K562 (cell line): ENCODE measurements around the gene CSF2. TPM values are rescaled to one million over a fixed set of nuclear protein-coding genes. Genes with fewer than 3 reads are reported as not detected.

ENCODE experiments used
- ATAC-seq: fragments of 200-7000 bp; cut with Tn5 transposase; 3 replicates; pipeline ENCODE4 v1.9.1; 2020; ENCODE audit warnings: moderate library complexity
- BruUV-seq: library from RNA; stranded (reverse); fragments of 400-500 nt; replicated peaks from 2 replicates; lab custom pipeline; 2021; lab: Mats Ljungman, UMichigan
- CTCF ChIA-PET: fragments of 300-600 bp; formaldehyde crosslinking; extraction: SDS; loops from one replicate; lab custom pipeline; 2021; ENCODE audit warnings: low intra/inter-chr PET ratio; lab: Yijun Ruan, JAX
- POLR2A ChIA-PET: fragments of 300-600, 350-650 bp; sonication (Branson Sonifier 250); formaldehyde crosslinking; extraction: SDS; loops from one replicate; lab custom pipeline; 2021; ENCODE audit warnings: antibody characterized with exemption, inconsistent platforms; lab: Yijun Ruan, JAX
- DNase-seq, 4 experiments: peaks; one replicate each; pipeline versions ENCODE4 v3.0.0 to v3.0.0-alpha.2; 2011 to 2018; ENCODE audit warnings: low spot score in 3 of 4, mixed read lengths in 3 of 4; ENCODE audit errors: extremely low read depth in 1 of 4
- FAIRE-seq: peaks from 2 replicates; lab custom pipeline; 2011; peaks lifted over from hg19 to GRCh38; lab: Jason Lieb, UNC
- H2AFZ ChIP-seq: 2 replicates; pipeline ENCODE4 v1.6.0; 2011; ENCODE audit warnings: low read depth, low read length, control low read depth, inconsistent platforms
- H3K27ac ChIP-seq: fragments of 200-600 bp; 3 replicates; pipeline ENCODE4 v1.8.0; 2011; ENCODE audit warnings: low read depth, mild to moderate bottlenecking, control low read depth, inconsistent platforms, low read length, moderate library complexity, mixed read lengths; ENCODE audit errors: extremely low read depth
- H3K27me3 ChIP-seq, 2 experiments: fragments of 300-600 bp in 1 of 2; 2 replicates in 1 of 2; 3 replicates in 1 of 2; pipeline versions ENCODE4 v1.6.0 to v1.8.0; 2011; ENCODE audit warnings: inconsistent platforms in 2 of 2, low read length in 2 of 2, mild to moderate bottlenecking in 1 of 2, mixed read lengths in 1 of 2, moderate library complexity in 1 of 2; ENCODE audit not compliant: control insufficient read depth in 2 of 2, insufficient read depth in 2 of 2
- H3K36me3 ChIP-seq: fragments of 300-600 bp; 3 replicates; pipeline ENCODE4 v1.8.0; 2011; ENCODE audit warnings: mild to moderate bottlenecking, low read length, inconsistent platforms; ENCODE audit not compliant: control insufficient read depth, insufficient read depth
- H3K4me1 ChIP-seq, 2 experiments: fragments of 200-600 bp in 1 of 2; replicated peaks in 1 of 2; 2 replicates in 1 of 2; 3 replicates in 1 of 2; pipeline versions ENCODE4 v1.5.1 to v1.8.0; 2011; ENCODE audit warnings: inconsistent platforms in 2 of 2, low read length in 2 of 2, mild to moderate bottlenecking in 1 of 2, mixed read lengths in 1 of 2, moderate library complexity in 1 of 2; ENCODE audit not compliant: control insufficient read depth in 2 of 2, insufficient read depth in 2 of 2
- H3K4me2 ChIP-seq: 2 replicates; pipeline ENCODE4 v1.6.1; 2011; ENCODE audit warnings: low read length, control low read depth, inconsistent platforms, mixed read lengths; ENCODE audit not compliant: insufficient read depth
- H3K4me3 ChIP-seq: fragments of 200-600 bp; sonication (generic), shearing (Covaris generic); 2 replicates; pipeline ENCODE4 v1.5.1; 2016; ENCODE audit warnings: control low read depth, inconsistent platforms
- H3K79me2 ChIP-seq: fragments of 200-600 bp; 3 replicates; pipeline ENCODE4 v1.8.0; 2011; ENCODE audit warnings: low read length, inconsistent platforms; ENCODE audit not compliant: control insufficient read depth, insufficient read depth
- H3K9ac ChIP-seq, 2 experiments: 2 replicates each; pipeline versions ENCODE4 v1.6.0 to v1.6.1; 2011; ENCODE audit warnings: low read depth in 2 of 2, low read length in 2 of 2, control low read depth in 1 of 2, inconsistent platforms in 1 of 2, mild to moderate bottlenecking in 1 of 2, mixed read lengths in 1 of 2; ENCODE audit not compliant: insufficient read depth in 1 of 2
- H3K9me1 ChIP-seq: one replicate; pipeline ENCODE4 v1.6.0; 2011; ENCODE audit warnings: inconsistent platforms, mild to moderate bottlenecking, low read length, moderate library complexity; ENCODE audit not compliant: control insufficient read depth, insufficient read depth
- H3K9me3 ChIP-seq: replicated peaks from 2 replicates; pipeline ENCODE4 v1.5.1; 2011; ENCODE audit warnings: low read depth, low read length, inconsistent platforms; ENCODE audit not compliant: control insufficient read depth, insufficient read depth
- H4K20me1 ChIP-seq: replicated peaks from 2 replicates; pipeline ENCODE4 v1.6.1; 2011; ENCODE audit warnings: low read length, inconsistent platforms, mixed read lengths; ENCODE audit not compliant: control insufficient read depth, insufficient read depth
- ATF1 ChIP-seq, 2 experiments: fragments of 450-650 bp in 1 of 2; IDR thresholded peaks; 2 replicates each; pipeline ENCODE4 v1.6.1; 2016; ENCODE audit warnings: missing compliant biosample characterization in 1 of 2, missing genetic modification characterization in 1 of 2
- BCOR ChIP-seq: fragments of 450-650 bp; IDR thresholded peaks from 2 replicates; pipeline ENCODE4 v1.6.1; 2016
- CTBP1 ChIP-seq: fragments of 450-650 bp; IDR thresholded peaks from 2 replicates; pipeline ENCODE4 v1.6.1; 2016; ENCODE audit warnings: borderline replicate concordance
- ETV6 ChIP-seq, 3 experiments: fragments of 150-350 bp in 1 of 3; sonication (generic) in 1 of 3; formaldehyde crosslinking in 1 of 3; IDR thresholded peaks; 2 replicates each; pipeline versions ENCODE4 v1.6.1 to v1.8.0; 2014 to 2022; ENCODE audit warnings: borderline replicate concordance in 2 of 3, low read depth in 2 of 3, antibody characterized with exemption in 1 of 3, low read length in 1 of 3, mild to moderate bottlenecking in 1 of 3, missing genetic modification reagents in 1 of 3
- GTF2E2 ChIP-seq: fragments of 200-800 bp; sonication (Bioruptor generic); IDR thresholded peaks from 2 replicates; pipeline ENCODE4 v1.6.1; 2016; ENCODE audit warnings: missing genetic modification characterization, missing compliant biosample characterization
- MLLT1 ChIP-seq, 2 experiments: fragments of 450-650 bp; IDR thresholded peaks; 2 replicates each; pipeline ENCODE4 v1.6.1; 2016
- NCOR1 ChIP-seq: fragments of 450-650 bp; IDR thresholded peaks from 2 replicates; pipeline ENCODE4 v1.6.1; 2016; ENCODE audit warnings: mild to moderate bottlenecking, moderate library complexity
- NFIC ChIP-seq: fragments of 450-650 bp; IDR thresholded peaks from 2 replicates; pipeline ENCODE4 v1.6.1; 2017; ENCODE audit warnings: mild to moderate bottlenecking, inconsistent platforms
- NR2C1 ChIP-seq, 2 experiments: fragments of 450-650 bp; IDR thresholded peaks; 2 replicates each; pipeline ENCODE4 v1.6.1; 2017; ENCODE audit warnings: mild to moderate bottlenecking in 2 of 2, antibody characterized with exemption in 1 of 2, inconsistent platforms in 1 of 2, missing compliant biosample characterization in 1 of 2, missing genetic modification characterization in 1 of 2
- NUFIP1 ChIP-seq: fragments of 450-650 bp; IDR thresholded peaks from 2 replicates; pipeline ENCODE4 v1.6.1; 2018; ENCODE audit not compliant: partially characterized antibody
- PHF21A ChIP-seq: fragments of 450-650 bp; IDR thresholded peaks from 2 replicates; pipeline ENCODE4 v1.6.1; 2017; ENCODE audit warnings: low read depth, borderline replicate concordance
- RUNX1 ChIP-seq: sonication (generic); IDR thresholded peaks from 2 replicates; pipeline ENCODE4 v1.6.1; 2016; ENCODE audit warnings: antibody characterized with exemption, low read depth
- TAL1 ChIP-seq: fragments of 450-650 bp; IDR thresholded peaks from 2 replicates; pipeline ENCODE4 v1.6.1; 2016; ENCODE audit warnings: mild to moderate bottlenecking
- THRA ChIP-seq: fragments of 450-650 bp; IDR thresholded peaks from 2 replicates; pipeline ENCODE4 v1.6.1; 2017; ENCODE audit warnings: mild to moderate bottlenecking, moderate library complexity
- ZNF354B ChIP-seq: fragments of 250-450 bp; sonication (Bioruptor Pico); IDR thresholded peaks from 2 replicates; pipeline ENCODE4 v1.4.0; 2020
- ZNF584 ChIP-seq: fragments of 200-800 bp; sonication (Bioruptor generic); IDR thresholded peaks from 2 replicates; pipeline ENCODE4 v1.6.1; 2016; ENCODE audit warnings: low read depth, mild to moderate bottlenecking, missing genetic modification characterization, missing compliant biosample characterization
- ZNF707 ChIP-seq: fragments of 250-450 bp; sonication (Bioruptor Pico); conservative IDR thresholded peaks from 2 replicates; pipeline ENCODE4 v1.8.0; 2022; ENCODE audit warnings: inconsistent platforms, mild to moderate bottlenecking, moderate library complexity
- ZNF766 ChIP-seq: fragments of 200-800 bp; sonication (Bioruptor generic); conservative IDR thresholded peaks from 2 replicates; pipeline ENCODE4 v1.6.1; 2016; ENCODE audit warnings: missing genetic modification characterization, missing compliant biosample characterization
- WGBS: fragments of 100-300 bp; shearing (Covaris generic); methylation state at CpG from one replicate; pipeline ENCODE4 v1.1.6; 2016; ENCODE audit warnings: low coverage, mixed read lengths; ENCODE audit not compliant: insufficient coverage; ENCODE audit errors: missing lambda C conversion rate; 5-methylcytosine and 5-hydroxymethylcytosine counted together
- in situ Hi-C: fragments of 300-500 bp; cut with MboI; formaldehyde crosslinking; loops from 4 replicates; pipeline ENCODE4 v1.15.0; 2018; ENCODE audit warnings: inconsistent platforms, mixed read lengths
- intact Hi-C: fragments of 100-400 bp; cut with micrococcal nuclease; formaldehyde crosslinking; loops from 2 replicates; pipeline ENCODE4 v1.14.2; 2022
- polyA plus RNA-seq, 8 experiments: library from polyadenylated mRNA; depleted of rRNA in 4 of 8; stranded (reverse) in 5 of 8; unstranded in 3 of 8; fragments of >200 nt; fragmentation: Nextera tagmentation in 2 of 8; fragmentation: Illumina TruSeq in 1 of 8; extraction: Ambion mirVana in 2 of 8; extraction: Trizol in 1 of 8; gene quantifications; 2 replicates each; pipeline versions ENCODE4 v1.2.1 to v1.2.3, GENCODE V29; 2011 to 2014; ENCODE audit warnings: inconsistent platforms in 1 of 8, missing spikeins in 1 of 8
- total RNA-seq, 7 experiments: library from RNA; depleted of rRNA in 6 of 7; stranded (reverse); fragments of >200 nt in 6 of 7; fragmentation: Illumina TruSeq in 2 of 7; extraction: Trizol in 2 of 7; gene quantifications; 2 replicates each; pipeline versions ENCODE4 v1.2.1 to v1.2.3, GENCODE V29; 2011 to 2021; ENCODE audit warnings: low replicate concordance in 1 of 7

The CSF2 gene
- total and polyA plus RNA-seq, 9 of the 15 experiments (the other 6 are each of a cell fraction or from before 2014, with no cell fraction given), result 0.25 to 0.29 TPM; not detected in 7

- ChIA-PET POLR2A (interaction anchor here (0.6 to 1.9 kb wide), 4 partner anchors 9 to 789 kb away, joined by 3 to 5 read pairs (median 4); no protein-coding TSS in a partner anchor), CTCF (interaction anchor here (0.6 kb wide), 1 partner anchor 55 kb away, joined by 4 read pairs; no protein-coding TSS in a partner anchor)
- Histone ChIP-seq H3K4me2 (0 out of 2 replicates have a peak overlapping the region, but pooled peaks have one; percentile 2), H3K4me3 (no peak overlapping the region), H4K20me1 (no peaks in the 10 kb centered on the region), H3K9ac (no peak overlapping the region), H2AFZ (no peak overlapping the region), H3K36me3 (no peaks in the 10 kb centered on the region; the same call in 2 of the 3 replicates), H3K27ac (peak overlapping the region; percentile 56), H3K79me2 (no peaks in the 10 kb centered on the region), H3K4me1 (peaks cover 22 to 30% of the 10 kb centered on the region in 2 experiments), H3K27me3 (no peaks in the 10 kb centered on the region), H3K9me1 (no peaks in the 10 kb centered on the region), H3K9me3 (0 out of 2 replicates have a peak, but pooled peaks cover 5% of the 10 kb centered on the region)
- 46% methylated on average over 4 of the region's 4 CpGs for WGBS
- intact Hi-C loops (loop anchor here (2.0 to 5.0 kb wide), 2 partner anchors 42 to 62 kb away; partner anchors contain the start of gene CSF2), in situ Hi-C loops (no loop called here)
- peak; percentile 58 for FAIRE-seq
- DNase-seq, result peak in 3 of 4 experiments; percentile 33 to 81 (median 72)
- BruUV-seq, result no TSS peak
- ATAC-seq, result peak; percentile 87
- TF ChIP-seq ZNF584 (peak; percentile 63; the same call in 1 of the 2 replicates), ZNF707 (no peak), TAL1 (peak; percentile 82), MLLT1 (IDR thresholded peaks at IDR 0.05) (peak in 1 of 2 experiments; percentile 95; a peak in 2 of 4 replicates), ETV6 (IDR thresholded peaks at IDR 0.05; ENCODE audit: borderline replicate concordance in 1 of 2, low read depth in 2 of 2, low read length in 1 of 2) (peak in 1 of 2 experiments; percentile 70; a peak in 1 of 4 replicates), ETV6 (CRISPR knock-in tag; IDR thresholded peaks at IDR 0.05; ENCODE audit: borderline replicate concordance) (no peak), ZNF354B (no peak), GTF2E2 (tag) (peak; percentile 60; the same call in 1 of the 2 replicates), THRA (peak; percentile 86), BCOR (peak; percentile 58), PHF21A (peak; percentile 60; the same call in 1 of the 2 replicates), NR2C1 (IDR thresholded peaks at IDR 0.05) (no peak), NR2C1 (tag; IDR thresholded peaks at IDR 0.05) (peak; percentile 74), ZNF766 (CRISPR knock-in tag) (peak; percentile 84), RUNX1 (peak; percentile 90; the same call in 1 of the 2 replicates), NCOR1 (peak; percentile 91), NFIC (peak; percentile 73), ATF1 (CRISPR knock-in tag; IDR thresholded peaks at IDR 0.05) (no peak), ATF1 (tag; IDR thresholded peaks at IDR 0.05) (peak; percentile 48), CTBP1 (peak; percentile 88), NUFIP1 (no peak)
These were observed 40.8 kb downstream of the CSF2 start for GRCh38 chr5:132114150-132115121.
